H1 (cell line): ENCODE data around the gene CASTOR1. TPM values are rescaled to one million over a fixed set of nuclear protein-coding genes. Genes with fewer than 3 reads are reported as not detected.

Source experiments
- HDAC2 ChIP-seq, 2 experiments: fragments of 300-600 bp in 1 of 2; sonication (generic) in 1 of 2; IDR thresholded peaks; 2 replicates each; pipeline ENCODE4 v1.6.1; 2011 to 2012; ENCODE audit warnings: low read depth in 2 of 2, low read length in 2 of 2, mild to moderate bottlenecking in 2 of 2, moderate library complexity in 2 of 2, borderline replicate concordance in 1 of 2, inconsistent platforms in 1 of 2
- SAP30 ChIP-seq: fragments of 300-600 bp; sonication (generic); IDR thresholded peaks from 2 replicates; pipeline ENCODE4 v1.7.1; 2012; ENCODE audit warnings: low read length, moderate library complexity, mild to moderate bottlenecking, inconsistent platforms; ENCODE audit not compliant: insufficient read depth, insufficient replicate concordance
- TAF1 ChIP-seq: IDR thresholded peaks from 2 replicates; pipeline ENCODE4 v1.6.1; 2011; ENCODE audit warnings: mild to moderate bottlenecking, low read depth, low read length
- TAF7 ChIP-seq: optimal IDR thresholded peaks from 2 replicates; pipeline ENCODE3; 2011; ENCODE audit warnings: low read depth, mild to moderate bottlenecking, inconsistent platforms, low read length, moderate library complexity, borderline replicate concordance
- polyA plus RNA-seq, 7 experiments: library from polyadenylated mRNA; depleted of rRNA in 3 of 7; stranded (reverse) in 5 of 7; unstranded in 2 of 7; fragments of >200 nt in 5 of 7; fragments of 200-250 nt in 2 of 7; gene quantifications; 1 replicate in 5 of 7; 2 replicates in 1 of 7; 4 replicates in 1 of 7; pipeline versions ENCODE4 v1.2.1 to v1.2.3, GENCODE V29; 2011 to 2013; ENCODE audit warnings: missing spikeins in 2 of 7, mixed read lengths in 2 of 7
- total RNA-seq: library from RNA; stranded (reverse); fragmentation: NEBNext Ultra II Directional; extraction: Animal tissue kit (Norgen Biotek cat#: 25700); gene quantifications from 2 replicates; pipeline ENCODE4 v1.2.1, GENCODE V29; 2021

CASTOR1 gene
- total and polyA plus RNA-seq, 2 of the 8 experiments (the other 6 are each of a cell fraction or from before 2014, with no cell fraction given): 10.3 to 36.0 TPM

DNA sequence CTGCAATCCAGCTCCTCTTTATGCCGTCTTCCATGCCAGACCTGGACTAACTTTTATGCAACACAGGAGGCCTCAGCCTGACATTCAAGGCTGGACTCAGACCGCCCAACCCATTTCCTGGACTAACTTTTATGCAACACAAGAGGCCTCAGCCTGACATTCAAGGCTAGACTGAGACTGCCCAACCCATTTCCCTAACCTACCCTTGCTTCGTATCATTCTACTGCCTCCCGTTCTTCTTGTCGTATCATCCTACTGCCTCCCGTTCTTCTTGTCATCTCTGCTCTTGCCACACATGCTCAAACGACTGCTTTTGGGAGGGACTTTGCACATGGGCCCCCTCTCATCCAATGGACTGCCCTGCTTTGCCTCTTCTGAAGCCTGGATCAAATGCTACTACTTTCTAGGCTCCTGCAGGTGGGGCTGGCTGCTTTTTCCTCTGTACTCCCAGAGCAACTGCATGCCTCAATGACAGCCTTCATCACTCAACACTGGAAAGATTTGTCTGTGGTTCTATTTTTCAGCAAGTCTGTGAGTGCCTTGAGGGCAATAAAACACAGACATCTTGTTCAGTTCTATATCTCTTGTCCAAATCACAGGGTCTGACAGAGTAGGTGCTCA lies 29.6 kb upstream of the CASTOR1 start (continued):
- no peak for TF ChIP-seq HDAC2 (IDR thresholded peaks at IDR 0.05; ENCODE audit: borderline replicate concordance in 1 of 2, low read depth in 2 of 2, low read length in 2 of 2)
- no peak for TF ChIP-seq TAF7
- no peak for TF ChIP-seq SAP30
- TF ChIP-seq TAF1: no peak
